Spleen (tissue), 11 donors: ENCODE results near the gene SLC6A18. TPM values are rescaled to one million over a fixed set of nuclear protein-coding genes. Genes with fewer than 3 reads are reported as not detected.

Experiments used
- DNase-seq: peaks from one replicate; pipeline ENCODE4 v3.0.0-alpha.2; 2020
- H3K27ac ChIP-seq, 8 donors: fragments of 200-600 bp; sonication (generic) in 7 of 8; 1 replicate in 4 of 8; 2 replicates in 4 of 8; pipeline versions ENCODE4 v1.5.0 to v1.8.0; 2016 to 2021; ENCODE audit warnings: inconsistent platforms in 4 of 8, mild to moderate bottlenecking in 4 of 8, moderate library complexity in 1 of 8
- H3K27me3 ChIP-seq, 7 donors: fragments of 200-600 bp; sonication (generic) in 6 of 7; replicated peaks in 1 of 7; 1 replicate in 4 of 7; 2 replicates in 3 of 7; pipeline versions ENCODE4 v1.5.0 to v1.8.0; 2016 to 2021; ENCODE audit warnings: inconsistent platforms in 3 of 7, mild to moderate bottlenecking in 1 of 7
- H3K36me3 ChIP-seq, 6 donors: fragments of 200-600 bp; sonication (generic) in 5 of 6; 1 replicate in 4 of 6; 2 replicates in 2 of 6; pipeline versions ENCODE4 v1.5.0 to v1.8.0; 2016 to 2021; ENCODE audit warnings: inconsistent platforms in 2 of 6
- H3K4me1 ChIP-seq, 6 donors: fragments of 200-600 bp; sonication (generic) in 5 of 6; 1 replicate in 3 of 6; 2 replicates in 3 of 6; pipeline versions ENCODE4 v1.5.0 to v1.8.0; 2016 to 2021; ENCODE audit warnings: inconsistent platforms in 3 of 6
- H3K4me3 ChIP-seq, 8 donors: fragments of 200-600 bp; sonication (generic) in 7 of 8; 1 replicate in 4 of 8; 2 replicates in 4 of 8; pipeline versions ENCODE4 v1.5.0 to v1.8.0; 2016 to 2021; ENCODE audit warnings: inconsistent platforms in 4 of 8, mild to moderate bottlenecking in 4 of 8, moderate library complexity in 2 of 8
- H3K9me3 ChIP-seq, 8 donors: fragments of 200-600 bp; sonication (generic) in 7 of 8; 1 replicate in 4 of 8; 2 replicates in 4 of 8; pipeline versions ENCODE4 v1.5.0 to v1.8.0; 2016 to 2021; ENCODE audit warnings: inconsistent platforms in 4 of 8
- POLR2A ChIP-seq, 3 donors: fragments of 450-650 bp; IDR thresholded peaks; one replicate each; pipeline ENCODE4 v1.5.1; 2017; ENCODE audit warnings: antibody characterized with exemption in 3 of 3, mild to moderate bottlenecking in 1 of 3
- POLR2AphosphoS5 ChIP-seq, 3 donors: sonication (generic); formaldehyde crosslinking; IDR thresholded peaks; one replicate each; pipeline ENCODE4 v1.5.1; 2017; ENCODE audit warnings: antibody characterized with exemption in 3 of 3
- WGBS, 5 donors: extraction: QIAGEN DNeasy Blood & Tissue Kit in 3 of 5; methylation state at CpG; one replicate each; pipeline versions ENCODE4 v1.1.5 to v1.1.7; 2013 to 2018; 5-methylcytosine and 5-hydroxymethylcytosine counted together
- intact Hi-C: fragments of 100-400 bp; cut with DNase I; formaldehyde crosslinking; loops from one replicate; pipeline ENCODE4 v1.15.0; 2023; ENCODE audit warnings: low total_unique reads
- polyA plus RNA-seq, 3 donors: library from polyadenylated mRNA; stranded (reverse); fragments of 200-250 nt; gene quantifications; one replicate each; pipeline ENCODE4 v1.2.1, GENCODE V29; 2013
- total RNA-seq, 7 donors: library from RNA; depleted of rRNA in 3 of 7; stranded (reverse); fragments of >200 nt in 3 of 7; fragmentation: NEBNext Ultra II Directional in 4 of 7; extraction: Animal tissue kit (Norgen Biotek cat#: 25700) in 4 of 7; gene quantifications; one replicate each; pipeline versions ENCODE4 v1.1.0 to v1.2.1, GENCODE V29; 2016 to 2021
- TF ChIP-seq, protein P1 (sequence below), 11 experiments: fragments of 200-600 bp in 7 of 11; fragments of 450-650 bp in 4 of 11; sonication (generic) in 4 of 11; IDR thresholded peaks in 8 of 11; conservative IDR thresholded peaks in 3 of 11; 1 replicate in 7 of 11; 2 replicates in 4 of 11; pipeline versions ENCODE4 v1.4.0 to v1.8.0; 2016 to 2021; ENCODE audit warnings: antibody characterized with exemption in 11 of 11, inconsistent platforms in 4 of 11, mild to moderate bottlenecking in 1 of 11
- donor health status: healthy with polysubstance abuse.
- donor health status: DM: no; HTN: no; CAD: no; lungs with moderate emphysema.
- donor health status: DM: no; HTN: no; CAD: no.
- donor health status: Bipolar disorder and iron deficiency.
- donor health status: healthy.
- donor health status: DM: no; HTN: no; CAD: no.
- donor health status: DM: yes; HTN: yes; CAD: no.

The SLC6A18 gene
- total and polyA plus RNA-seq, 10 donors = not detected

DNA sequence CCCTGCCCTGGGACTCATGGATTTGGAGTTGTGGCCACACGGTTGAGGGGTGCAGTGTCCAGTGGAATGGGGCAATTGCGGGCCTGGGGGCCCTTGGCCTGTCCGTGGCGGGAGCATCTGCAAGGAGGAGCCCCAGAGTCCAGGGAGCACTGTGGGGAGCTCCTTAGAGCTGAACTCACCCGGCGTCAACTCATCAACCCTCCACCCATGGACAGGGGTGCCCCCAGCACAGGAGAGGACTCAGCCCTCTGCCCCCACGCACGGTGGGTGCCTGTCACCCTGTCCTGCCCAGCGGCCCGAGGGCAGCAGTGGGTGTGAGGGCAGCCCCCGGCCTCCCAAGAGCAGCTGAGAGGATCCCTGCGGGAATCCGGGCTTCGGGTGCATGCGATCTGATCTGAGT, 550 bp upstream of the SLC6A18 start:
- no peak for DNase-seq
- intact Hi-C loops = no loop called here
- TF ChIP-seq POLR2A (IDR thresholded peaks at IDR 0.05) (no peak), POLR2AphosphoS5 (IDR thresholded peaks at IDR 0.05) (no peak)
- TF ChIP-seq, protein P1, sequence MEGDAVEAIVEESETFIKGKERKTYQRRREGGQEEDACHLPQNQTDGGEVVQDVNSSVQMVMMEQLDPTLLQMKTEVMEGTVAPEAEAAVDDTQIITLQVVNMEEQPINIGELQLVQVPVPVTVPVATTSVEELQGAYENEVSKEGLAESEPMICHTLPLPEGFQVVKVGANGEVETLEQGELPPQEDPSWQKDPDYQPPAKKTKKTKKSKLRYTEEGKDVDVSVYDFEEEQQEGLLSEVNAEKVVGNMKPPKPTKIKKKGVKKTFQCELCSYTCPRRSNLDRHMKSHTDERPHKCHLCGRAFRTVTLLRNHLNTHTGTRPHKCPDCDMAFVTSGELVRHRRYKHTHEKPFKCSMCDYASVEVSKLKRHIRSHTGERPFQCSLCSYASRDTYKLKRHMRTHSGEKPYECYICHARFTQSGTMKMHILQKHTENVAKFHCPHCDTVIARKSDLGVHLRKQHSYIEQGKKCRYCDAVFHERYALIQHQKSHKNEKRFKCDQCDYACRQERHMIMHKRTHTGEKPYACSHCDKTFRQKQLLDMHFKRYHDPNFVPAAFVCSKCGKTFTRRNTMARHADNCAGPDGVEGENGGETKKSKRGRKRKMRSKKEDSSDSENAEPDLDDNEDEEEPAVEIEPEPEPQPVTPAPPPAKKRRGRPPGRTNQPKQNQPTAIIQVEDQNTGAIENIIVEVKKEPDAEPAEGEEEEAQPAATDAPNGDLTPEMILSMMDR (IDR thresholded peaks at IDR 0.05 in 8 of 11, conservative IDR thresholded peaks at IDR 0.05 in 3 of 11) = no peak
- H3K36me3 ChIP-seq = no peaks in the 10 kb centered on the region
- WGBS, 5 donors = 83 to 93% (median 90%) methylated on average over 12 to 15 of the region's 15 CpGs
- no peak overlapping the region for H3K4me3 ChIP-seq
- H3K4me1 ChIP-seq = no peaks in the 10 kb centered on the region
- H3K9me3 ChIP-seq = no peaks in the 10 kb centered on the region
- H3K27me3 ChIP-seq = peaks cover 0 to 54% (median 0%) of the 10 kb centered on the region in 7 donors
- H3K27ac ChIP-seq = no peak overlapping the region

DNA sequence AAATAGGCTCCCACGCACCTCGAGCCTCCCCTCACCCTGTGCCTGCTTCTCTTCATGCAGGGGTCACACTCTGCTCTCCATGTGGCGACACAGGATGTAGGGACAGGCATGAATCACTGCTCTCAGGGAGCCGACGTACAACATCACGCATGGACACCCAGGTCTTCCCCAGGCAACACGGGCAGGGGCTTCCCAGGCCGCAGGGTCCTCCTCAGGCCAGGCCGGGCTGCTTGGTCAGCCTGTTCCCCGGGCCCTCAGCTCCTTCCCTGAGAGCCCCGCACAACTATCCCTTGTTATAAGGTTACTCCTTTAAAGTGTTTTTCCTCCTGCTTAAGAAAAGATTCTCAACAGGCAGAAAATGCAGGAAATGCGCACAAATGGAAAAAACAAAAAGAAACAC, 1.1 kb downstream of the SLC6A18 start:
- DNase-seq = no peak
- no peaks in the 10 kb centered on the region for H3K36me3 ChIP-seq
- 75 to 92% (median 75%) methylated on average over 5 to 12 of the region's 12 CpGs for WGBS, 5 donors
- H3K4me1 ChIP-seq = no peaks in the 10 kb centered on the region
- no peak overlapping the region for H3K27ac ChIP-seq
- no peaks in the 10 kb centered on the region for H3K9me3 ChIP-seq
- H3K27me3 ChIP-seq = peaks cover 0 to 63% (median 0%) of the 10 kb centered on the region in 7 donors
- intact Hi-C loops = no loop called here
- H3K4me3 ChIP-seq = no peak overlapping the region
- TF ChIP-seq POLR2A (IDR thresholded peaks at IDR 0.05) (no peak), POLR2AphosphoS5 (IDR thresholded peaks at IDR 0.05) (no peak)
- TF ChIP-seq, protein P1 (IDR thresholded peaks at IDR 0.05 in 8 of 11, conservative IDR thresholded peaks at IDR 0.05 in 3 of 11) = no peak

DNA sequence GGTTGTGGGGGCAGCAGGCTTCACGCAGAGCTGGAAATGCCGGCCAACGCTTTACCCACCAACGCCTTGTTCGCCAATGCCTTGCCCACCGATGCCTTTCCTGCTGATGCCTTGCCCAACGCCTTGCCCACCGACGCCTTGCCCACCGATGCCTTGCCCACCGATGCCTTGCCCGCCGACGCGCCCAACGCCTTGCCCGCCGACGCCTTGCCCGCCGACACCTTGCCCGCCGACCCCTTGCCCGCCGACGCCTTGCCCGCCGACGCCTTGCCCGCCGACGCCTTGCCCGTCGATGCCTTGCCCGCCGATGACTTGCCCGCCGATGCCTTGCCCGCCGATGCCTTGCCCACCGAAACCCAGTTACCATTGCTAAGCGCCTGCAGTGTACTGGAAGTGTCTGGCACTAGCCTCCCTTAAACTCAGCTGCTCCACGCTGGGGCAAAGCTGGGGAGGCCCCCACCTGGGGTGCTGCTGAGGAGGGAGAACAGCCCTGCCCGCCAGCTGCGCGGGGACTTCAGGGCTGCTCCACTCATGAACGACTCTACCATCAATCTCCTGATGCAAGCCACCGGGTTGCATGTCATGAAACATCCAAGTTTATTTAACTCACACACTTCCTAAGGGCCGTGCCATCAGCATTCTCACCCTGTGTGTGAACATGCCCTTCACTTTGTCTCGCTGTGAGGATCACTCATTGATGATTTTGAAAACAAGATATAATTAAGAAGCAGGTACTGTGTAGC, 1.8 kb downstream of the SLC6A18 start:
- H3K36me3 ChIP-seq = no peaks in the 10 kb centered on the region
- TF ChIP-seq, protein P1 (IDR thresholded peaks at IDR 0.05 in 8 of 11, conservative IDR thresholded peaks at IDR 0.05 in 3 of 11) = no peak
- TF ChIP-seq POLR2AphosphoS5 (IDR thresholded peaks at IDR 0.05) = no peak
- peaks cover 0 to 71% (median 0%) of the 10 kb centered on the region in 7 donors for H3K27me3 ChIP-seq
- no peaks in the 10 kb centered on the region for H3K4me1 ChIP-seq
- intact Hi-C loops = no loop called here
- H3K27ac ChIP-seq = no peak overlapping the region
- H3K9me3 ChIP-seq = no peaks in the 10 kb centered on the region
- DNase-seq = no peak
- no peak overlapping the region for H3K4me3 ChIP-seq
- 82 to 87% (median 86%) methylated on average over 25 to 50 of the region's 50 CpGs for WGBS, 5 donors

DNA sequence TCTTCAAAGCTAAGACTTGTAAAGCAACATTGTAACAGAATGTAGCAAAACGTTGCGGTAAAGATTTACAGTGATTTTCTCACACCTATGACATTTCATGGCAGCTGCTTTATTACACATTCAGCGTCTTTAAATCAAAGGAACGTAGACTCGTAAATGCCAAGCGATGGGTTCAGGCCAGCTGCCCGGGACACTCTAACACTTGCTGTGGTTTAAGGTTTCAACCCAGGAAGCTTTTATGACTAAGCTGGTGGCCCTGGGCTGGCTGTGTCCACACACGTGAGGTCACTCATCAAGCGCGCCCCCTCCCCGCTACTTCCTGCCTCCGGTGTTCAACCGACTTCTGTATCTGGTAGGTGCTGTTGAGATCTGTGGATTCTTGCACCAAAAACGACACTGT, 2.5 kb downstream of the SLC6A18 start:
- intact Hi-C loops = no loop called here
- H3K27me3 ChIP-seq = peaks cover 0 to 78% (median 0%) of the 10 kb centered on the region in 7 donors
- H3K4me3 ChIP-seq = no peak overlapping the region
- WGBS, 5 donors = 23 to 32% (median 27%) methylated on average over 14 of the region's 14 CpGs
- no peaks in the 10 kb centered on the region for H3K9me3 ChIP-seq
- H3K4me1 ChIP-seq = no peaks in the 10 kb centered on the region
- H3K27ac ChIP-seq = no peak overlapping the region
- no peaks in the 10 kb centered on the region for H3K36me3 ChIP-seq
- no peak for DNase-seq
- TF ChIP-seq POLR2A (IDR thresholded peaks at IDR 0.05) (no peak), POLR2AphosphoS5 (IDR thresholded peaks at IDR 0.05) (no peak)
- TF ChIP-seq, protein P1 (IDR thresholded peaks at IDR 0.05 in 8 of 11, conservative IDR thresholded peaks at IDR 0.05 in 3 of 11) = no peak
